Measurements from ENCODE around the gene CFAP70. TPM values are rescaled to one million over a fixed set of nuclear protein-coding genes. Genes with fewer than 3 reads are reported as not detected.

The CFAP70 gene
- polyA plus RNA-seq, 1 donor = 5.3 TPM

DNA sequence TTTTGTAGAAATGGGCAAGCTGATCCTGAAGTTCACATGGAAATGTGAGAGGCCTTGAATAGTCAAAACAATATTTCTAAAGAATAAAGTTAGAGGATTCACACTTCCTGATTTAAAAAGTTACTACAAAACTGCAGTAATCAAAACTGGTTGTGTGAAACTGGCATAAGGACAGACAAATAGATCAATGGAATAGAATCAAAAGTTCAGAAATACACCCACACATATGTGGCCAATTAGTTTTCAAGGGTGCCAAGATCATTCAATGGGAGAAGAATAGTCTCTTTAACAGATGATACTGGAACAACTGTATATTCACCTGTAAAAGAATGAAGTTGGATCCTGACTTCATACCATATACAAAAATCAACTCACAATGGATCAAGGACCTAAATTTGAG lies 139.3 kb downstream of the CFAP70 start:
- Histone ChIP-seq H3K36me3 (ENCODE audit: control insufficient read depth, insufficient read depth, low read length) (peaks cover 22% of the 10 kb centered on the region), H3K27ac (ENCODE audit: low read length) (no peak overlapping the region), H3K4me1 (ENCODE audit: control insufficient read depth, insufficient read depth, low read length) (peaks cover 3% of the 10 kb centered on the region), H3K9me3 (ENCODE audit: control insufficient read depth, low read depth, low read length) (no peaks in the 10 kb centered on the region), H3K4me3 (ENCODE audit: low read length) (no peak overlapping the region), H3K27me3 (ENCODE audit: control insufficient read depth, insufficient read depth, low read length) (no peaks in the 10 kb centered on the region)
- DNase-seq = no peak

DNA sequence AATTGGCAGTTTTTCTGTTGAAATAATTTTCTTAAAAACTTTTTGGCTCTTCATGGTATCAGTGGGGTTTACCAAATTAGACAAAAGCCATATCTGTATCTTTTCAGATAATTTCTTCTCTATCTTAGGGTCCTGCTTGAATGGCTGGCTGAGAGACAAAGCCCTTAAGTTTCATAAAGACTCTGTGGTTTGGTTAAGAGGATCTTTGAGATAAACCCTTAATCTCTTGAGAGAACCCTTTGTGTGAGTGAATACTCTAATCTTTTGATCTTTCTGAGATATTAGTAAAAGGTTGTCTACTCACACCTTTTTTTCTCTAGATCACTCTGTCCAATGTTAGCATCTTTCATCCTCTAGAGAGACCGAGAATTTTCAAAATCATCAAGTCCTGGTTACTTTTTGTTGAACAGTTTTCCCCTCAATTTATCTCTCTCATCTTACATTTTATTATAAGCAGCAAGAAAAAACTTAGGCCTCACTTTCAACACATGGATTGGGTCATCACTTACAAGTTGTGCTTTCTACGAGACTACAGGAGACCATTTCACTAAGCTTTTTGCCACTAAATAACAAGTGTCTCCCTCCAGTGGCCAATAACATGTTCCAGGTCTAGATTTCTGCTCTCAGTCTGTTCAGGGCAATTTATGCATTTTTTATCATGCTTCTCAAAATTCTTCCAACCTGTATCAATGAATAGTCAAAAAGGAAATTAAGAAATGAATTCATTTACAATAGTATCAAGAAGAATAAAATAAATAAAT lies 140.1 kb downstream of the CFAP70 start:
- H3K9me3 ChIP-seq (ENCODE audit: control insufficient read depth, low read depth, low read length) = no peaks in the 10 kb centered on the region
- 86% methylated on average over 2 of the region's 2 CpGs for WGBS (ENCODE audit: insufficient coverage, low lambda C conversion rate)
- H3K4me3 ChIP-seq (ENCODE audit: low read length) = no peak overlapping the region
- no peaks in the 10 kb centered on the region for H3K27me3 ChIP-seq (ENCODE audit: control insufficient read depth, insufficient read depth, low read length)
- peak; percentile 4 to 5 for DNase-seq
- peaks cover 22% of the 10 kb centered on the region for H3K36me3 ChIP-seq (ENCODE audit: control insufficient read depth, insufficient read depth, low read length)
- no peak overlapping the region for H3K27ac ChIP-seq (ENCODE audit: low read length)
- peaks cover 3% of the 10 kb centered on the region for H3K4me1 ChIP-seq (ENCODE audit: control insufficient read depth, insufficient read depth, low read length)

DNA sequence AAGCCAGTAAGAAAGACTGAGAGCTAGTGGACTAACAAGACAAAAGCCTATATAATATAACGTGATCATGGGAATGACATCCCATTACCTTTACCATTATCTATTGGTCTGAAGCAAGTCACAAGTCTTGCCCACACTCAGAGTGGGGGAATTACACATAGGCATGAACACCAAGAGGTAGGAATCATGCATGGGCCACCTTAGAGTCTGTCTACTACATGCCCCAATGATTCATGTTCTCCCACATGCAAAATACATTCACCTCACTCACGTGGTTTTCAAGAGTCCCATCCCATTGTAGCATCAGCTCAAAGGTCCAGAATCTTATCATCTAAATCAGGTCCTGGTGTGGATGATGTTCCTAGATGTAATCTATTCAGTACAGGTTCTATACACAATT lies 141.0 kb downstream of the CFAP70 start:
- peaks cover 3% of the 10 kb centered on the region for H3K4me1 ChIP-seq (ENCODE audit: control insufficient read depth, insufficient read depth, low read length)
- H3K36me3 ChIP-seq (ENCODE audit: control insufficient read depth, insufficient read depth, low read length) = peaks cover 22% of the 10 kb centered on the region
- H3K9me3 ChIP-seq (ENCODE audit: control insufficient read depth, low read depth, low read length) = no peaks in the 10 kb centered on the region
- WGBS (ENCODE audit: insufficient coverage, low lambda C conversion rate) = no CpG with 5 or more reads among the region's 2 CpGs
- DNase-seq = no peak
- no peaks in the 10 kb centered on the region for H3K27me3 ChIP-seq (ENCODE audit: control insufficient read depth, insufficient read depth, low read length)
- no peak overlapping the region for H3K4me3 ChIP-seq (ENCODE audit: low read length)
- H3K27ac ChIP-seq (ENCODE audit: low read length) = no peak overlapping the region

DNA sequence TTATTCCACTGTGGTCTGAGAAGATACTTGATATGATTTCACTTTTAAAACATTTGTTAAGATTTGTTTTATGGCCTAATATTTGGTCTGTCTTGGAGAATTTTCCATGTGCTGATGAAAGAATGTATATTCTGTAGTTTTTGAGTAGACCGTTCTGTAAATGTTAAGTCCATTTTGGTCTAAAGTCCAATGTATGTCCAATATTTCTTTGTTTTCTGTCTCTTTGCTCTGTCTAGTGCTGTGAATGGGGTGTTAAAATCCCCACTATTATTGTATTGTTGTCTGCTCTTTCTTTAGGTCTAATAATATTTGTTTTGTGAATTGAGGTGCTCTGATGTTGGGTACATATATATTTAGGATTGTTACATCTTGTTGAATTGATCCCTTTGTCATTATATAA lies 142.9 kb downstream of the CFAP70 start:
- Histone ChIP-seq H3K27ac (ENCODE audit: low read length) (no peak overlapping the region), H3K27me3 (ENCODE audit: control insufficient read depth, insufficient read depth, low read length) (no peaks in the 10 kb centered on the region), H3K4me1 (ENCODE audit: control insufficient read depth, insufficient read depth, low read length) (no peaks in the 10 kb centered on the region), H3K4me3 (ENCODE audit: low read length) (no peak overlapping the region), H3K36me3 (ENCODE audit: control insufficient read depth, insufficient read depth, low read length) (peaks cover 26% of the 10 kb centered on the region), H3K9me3 (ENCODE audit: control insufficient read depth, low read depth, low read length) (no peaks in the 10 kb centered on the region)
- WGBS (ENCODE audit: insufficient coverage, low lambda C conversion rate) = 100% methylated on average over 1 of the region's 1 CpG
- DNase-seq = no peak

DNA sequence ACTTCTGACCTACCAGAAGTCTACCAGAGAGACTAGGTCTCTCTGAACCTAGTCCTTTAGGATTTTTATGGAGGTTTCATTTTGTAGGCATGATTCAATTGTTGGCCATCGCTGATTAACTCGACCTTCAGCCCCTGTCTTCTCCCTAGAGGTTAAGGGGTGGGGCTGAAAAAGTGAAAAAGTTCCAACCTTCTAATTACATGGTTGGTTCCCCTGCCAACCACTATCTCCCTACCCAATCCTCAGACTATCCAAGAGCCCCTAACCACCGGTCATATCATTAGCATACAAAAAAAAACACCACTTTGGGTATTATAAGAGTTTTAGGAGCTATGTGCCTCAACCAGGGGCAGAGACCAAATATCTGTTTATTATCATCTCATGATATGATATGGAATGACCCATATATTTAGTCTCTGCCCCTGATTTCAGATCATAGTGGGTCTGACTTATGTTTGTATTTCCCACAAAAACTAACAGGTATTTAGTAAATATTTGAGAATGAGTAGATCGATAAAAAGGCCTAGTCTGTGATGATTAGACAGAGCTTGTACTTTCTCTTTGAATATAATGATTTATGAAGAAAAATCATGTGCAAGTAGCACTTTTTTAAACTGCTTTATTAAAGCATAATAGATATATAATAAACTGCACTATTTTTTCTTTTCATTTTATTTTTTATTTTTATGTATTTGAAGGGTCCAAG lies 147.4 kb downstream of the CFAP70 start:
- 100% methylated on average over 1 of the region's 4 CpGs for WGBS (ENCODE audit: insufficient coverage, low lambda C conversion rate)
- H3K9me3 ChIP-seq (ENCODE audit: control insufficient read depth, low read depth, low read length) = peaks cover 3% of the 10 kb centered on the region
- DNase-seq = no peak
- no peaks in the 10 kb centered on the region for H3K4me1 ChIP-seq (ENCODE audit: control insufficient read depth, insufficient read depth, low read length)
- no peaks in the 10 kb centered on the region for H3K27me3 ChIP-seq (ENCODE audit: control insufficient read depth, insufficient read depth, low read length)
- H3K36me3 ChIP-seq (ENCODE audit: control insufficient read depth, insufficient read depth, low read length) = peaks cover 6% of the 10 kb centered on the region
- H3K27ac ChIP-seq (ENCODE audit: low read length) = no peak overlapping the region
- no peak overlapping the region for H3K4me3 ChIP-seq (ENCODE audit: low read length)

DNA sequence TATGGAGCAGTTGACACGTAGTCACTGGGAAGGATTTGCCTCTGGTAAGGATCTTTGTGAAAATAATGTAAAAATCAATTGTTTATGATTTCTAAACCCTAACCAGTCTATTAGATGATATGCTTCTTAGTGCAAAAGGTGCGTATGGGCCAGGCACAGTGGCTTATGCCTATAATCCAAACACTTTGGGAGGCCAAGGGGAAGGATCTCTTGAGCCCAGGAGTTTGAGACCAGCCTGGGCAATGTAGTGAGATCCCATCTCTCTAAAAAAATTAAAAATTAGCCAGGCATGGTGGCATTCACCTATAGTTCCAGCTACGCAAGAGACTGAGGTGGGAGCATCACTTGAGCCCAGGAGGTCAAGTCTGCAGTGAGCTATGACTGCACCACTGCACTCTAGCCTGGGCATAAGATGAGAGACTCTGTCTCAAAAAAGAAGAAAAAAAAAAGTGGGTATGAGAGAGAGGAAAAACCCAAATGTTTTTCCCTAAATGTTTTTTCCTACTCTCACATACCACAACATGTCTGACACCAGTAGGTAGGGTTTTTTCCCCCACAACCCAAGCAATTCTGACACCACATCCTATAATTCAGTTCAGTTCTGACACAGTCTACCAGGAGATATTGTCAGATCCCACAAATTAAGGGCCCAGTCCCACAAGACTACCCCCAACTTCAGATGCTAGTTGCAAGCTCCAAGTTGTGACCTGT lies 148.1 kb downstream of the CFAP70 start:
- no peak overlapping the region for H3K27ac ChIP-seq (ENCODE audit: low read length)
- no peaks in the 10 kb centered on the region for H3K4me1 ChIP-seq (ENCODE audit: control insufficient read depth, insufficient read depth, low read length)
- no peaks in the 10 kb centered on the region for H3K27me3 ChIP-seq (ENCODE audit: control insufficient read depth, insufficient read depth, low read length)
- H3K9me3 ChIP-seq (ENCODE audit: control insufficient read depth, low read depth, low read length) = peaks cover 3% of the 10 kb centered on the region
- H3K36me3 ChIP-seq (ENCODE audit: control insufficient read depth, insufficient read depth, low read length) = peaks cover 6% of the 10 kb centered on the region
- WGBS (ENCODE audit: insufficient coverage, low lambda C conversion rate) = no CpG with 5 or more reads among the region's 3 CpGs
- DNase-seq = no peak
- H3K4me3 ChIP-seq (ENCODE audit: low read length) = no peak overlapping the region

DNA sequence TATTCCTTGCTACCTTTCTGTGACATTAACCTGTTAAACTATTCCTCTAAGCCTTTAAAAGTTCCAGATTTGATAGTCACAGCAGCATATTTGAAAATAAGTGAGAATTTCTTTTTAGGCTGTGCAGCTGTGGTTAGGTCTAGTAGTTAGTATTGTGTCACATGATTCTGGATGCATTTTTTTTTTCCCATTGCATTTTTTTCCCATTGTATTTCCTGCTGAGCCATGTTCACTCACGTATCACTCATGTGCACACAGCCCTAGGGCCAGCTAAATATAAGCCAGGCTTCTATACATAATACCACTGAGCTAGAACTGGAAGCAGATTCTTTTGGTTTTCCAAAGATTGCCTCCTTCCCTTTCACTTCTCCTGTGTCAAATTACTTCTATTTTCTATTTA lies 149.0 kb downstream of the CFAP70 start:
- DNase-seq = peak; percentile 13 to 45
- WGBS (ENCODE audit: insufficient coverage, low lambda C conversion rate) = no CpG with 5 or more reads among the region's 1 CpG

DNA sequence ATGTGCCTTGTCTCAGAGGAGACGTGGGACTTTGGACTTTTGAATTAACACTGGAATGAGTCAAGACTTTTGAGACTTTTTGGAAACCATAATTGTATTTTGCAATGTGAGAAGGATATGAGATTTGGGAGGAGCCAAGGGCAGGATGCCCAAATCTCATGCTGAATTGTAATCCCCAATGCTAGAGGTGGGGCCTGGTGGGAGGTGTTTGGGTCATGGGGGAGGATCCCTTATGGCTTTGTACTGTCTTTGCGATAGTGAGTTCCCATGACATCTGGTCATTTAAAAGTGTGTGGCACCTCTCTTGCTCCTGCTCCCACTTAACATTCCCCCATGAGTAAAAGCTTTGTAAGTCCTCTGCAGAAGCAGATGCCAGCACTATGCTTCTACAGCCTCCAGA lies 150.8 kb downstream of the CFAP70 start:
- WGBS (ENCODE audit: insufficient coverage, low lambda C conversion rate) = 71% methylated on average over 1 of the region's 2 CpGs
- Histone ChIP-seq H3K27me3 (ENCODE audit: control insufficient read depth, insufficient read depth, low read length) (no peaks in the 10 kb centered on the region), H3K9me3 (ENCODE audit: control insufficient read depth, low read depth, low read length) (peaks cover 3% of the 10 kb centered on the region), H3K27ac (ENCODE audit: low read length) (no peak overlapping the region), H3K4me3 (ENCODE audit: low read length) (no peak overlapping the region), H3K4me1 (ENCODE audit: control insufficient read depth, insufficient read depth, low read length) (no peaks in the 10 kb centered on the region), H3K36me3 (ENCODE audit: control insufficient read depth, insufficient read depth, low read length) (peaks cover 11% of the 10 kb centered on the region)
- DNase-seq = no peak

More for the DNA sequence above, 149.0 kb downstream of the CFAP70 start:
- Histone ChIP-seq H3K9me3 (ENCODE audit: control insufficient read depth, low read depth, low read length) (peaks cover 3% of the 10 kb centered on the region), H3K36me3 (ENCODE audit: control insufficient read depth, insufficient read depth, low read length) (peaks cover 8% of the 10 kb centered on the region), H3K4me3 (ENCODE audit: low read length) (no peak overlapping the region), H3K4me1 (ENCODE audit: control insufficient read depth, insufficient read depth, low read length) (no peaks in the 10 kb centered on the region), H3K27ac (ENCODE audit: low read length) (peak overlapping the region; percentile 31), H3K27me3 (ENCODE audit: control insufficient read depth, insufficient read depth, low read length) (no peaks in the 10 kb centered on the region)

DNA sequence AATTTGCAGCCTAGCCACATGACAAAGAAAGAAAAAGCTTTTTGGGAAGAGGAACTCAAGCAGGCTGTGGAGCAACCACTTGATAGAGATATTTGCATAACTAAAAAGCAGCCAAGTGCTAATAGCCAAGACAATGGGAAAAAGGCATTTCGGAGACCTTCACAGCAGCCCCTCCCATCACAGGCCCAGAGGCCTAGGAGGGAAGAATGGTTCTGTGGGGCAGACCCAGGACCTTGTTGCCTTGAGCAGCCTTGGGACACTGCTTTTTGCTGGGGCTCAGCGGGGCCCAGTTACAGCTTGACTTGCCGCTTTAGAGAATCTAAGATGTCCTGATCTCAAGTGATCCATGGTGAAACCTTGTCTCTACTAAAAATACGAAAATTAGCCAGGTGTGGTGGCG lies 152.3 kb downstream of the CFAP70 start:
- no peaks in the 10 kb centered on the region for H3K27me3 ChIP-seq (ENCODE audit: control insufficient read depth, insufficient read depth, low read length)
- no peak for DNase-seq
- H3K27ac ChIP-seq (ENCODE audit: low read length) = no peak overlapping the region
- no peak overlapping the region for H3K4me3 ChIP-seq (ENCODE audit: low read length)
- no CpG with 5 or more reads among the region's 5 CpGs for WGBS (ENCODE audit: insufficient coverage, low lambda C conversion rate)
- H3K9me3 ChIP-seq (ENCODE audit: control insufficient read depth, low read depth, low read length) = peaks cover 3% of the 10 kb centered on the region
- peaks cover 13% of the 10 kb centered on the region for H3K36me3 ChIP-seq (ENCODE audit: control insufficient read depth, insufficient read depth, low read length)
- no peaks in the 10 kb centered on the region for H3K4me1 ChIP-seq (ENCODE audit: control insufficient read depth, insufficient read depth, low read length)

DNA sequence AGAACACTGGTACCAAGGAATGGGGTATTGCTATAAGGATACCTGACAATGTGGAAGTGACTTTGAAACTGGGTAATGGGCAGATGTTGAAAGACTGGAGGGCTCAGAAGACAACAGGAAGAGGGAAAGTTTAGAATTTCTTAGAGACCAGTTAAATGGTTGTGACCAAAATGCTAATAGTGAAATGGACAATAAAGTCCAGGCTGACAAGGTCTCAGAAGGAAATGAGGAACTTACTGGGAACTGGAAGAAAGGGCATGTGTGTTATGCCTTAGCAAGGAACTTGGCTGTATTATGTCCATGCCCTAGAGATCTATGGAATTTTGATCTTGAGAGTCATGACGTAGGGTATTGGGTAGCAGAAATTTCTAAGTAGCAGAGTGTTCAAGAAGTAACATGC lies 152.8 kb downstream of the CFAP70 start:
- H3K9me3 ChIP-seq (ENCODE audit: control insufficient read depth, low read depth, low read length) = peaks cover 3% of the 10 kb centered on the region
- H3K27me3 ChIP-seq (ENCODE audit: control insufficient read depth, insufficient read depth, low read length) = no peaks in the 10 kb centered on the region
- no peak overlapping the region for H3K4me3 ChIP-seq (ENCODE audit: low read length)
- H3K36me3 ChIP-seq (ENCODE audit: control insufficient read depth, insufficient read depth, low read length) = peaks cover 13% of the 10 kb centered on the region
- DNase-seq = no peak
- no CpG with 5 or more reads among the region's 1 CpG for WGBS (ENCODE audit: insufficient coverage, low lambda C conversion rate)
- H3K4me1 ChIP-seq (ENCODE audit: control insufficient read depth, insufficient read depth, low read length) = no peaks in the 10 kb centered on the region
- no peak overlapping the region for H3K27ac ChIP-seq (ENCODE audit: low read length)

Data from large intestine (tissue), 3 donors.